CD4-positive, alpha-beta T cell treated with Interleukin-12 subunit alpha and Interleukin-12 subunit beta, for 1 hour (primary cell): Measurements from ENCODE around the gene AKIRIN2.

ENCODE experiments used
- DNase-seq: peaks from one replicate; pipeline ENCODE4 v3.0.0-alpha.2; 2020

Gene AKIRIN2

DNA sequence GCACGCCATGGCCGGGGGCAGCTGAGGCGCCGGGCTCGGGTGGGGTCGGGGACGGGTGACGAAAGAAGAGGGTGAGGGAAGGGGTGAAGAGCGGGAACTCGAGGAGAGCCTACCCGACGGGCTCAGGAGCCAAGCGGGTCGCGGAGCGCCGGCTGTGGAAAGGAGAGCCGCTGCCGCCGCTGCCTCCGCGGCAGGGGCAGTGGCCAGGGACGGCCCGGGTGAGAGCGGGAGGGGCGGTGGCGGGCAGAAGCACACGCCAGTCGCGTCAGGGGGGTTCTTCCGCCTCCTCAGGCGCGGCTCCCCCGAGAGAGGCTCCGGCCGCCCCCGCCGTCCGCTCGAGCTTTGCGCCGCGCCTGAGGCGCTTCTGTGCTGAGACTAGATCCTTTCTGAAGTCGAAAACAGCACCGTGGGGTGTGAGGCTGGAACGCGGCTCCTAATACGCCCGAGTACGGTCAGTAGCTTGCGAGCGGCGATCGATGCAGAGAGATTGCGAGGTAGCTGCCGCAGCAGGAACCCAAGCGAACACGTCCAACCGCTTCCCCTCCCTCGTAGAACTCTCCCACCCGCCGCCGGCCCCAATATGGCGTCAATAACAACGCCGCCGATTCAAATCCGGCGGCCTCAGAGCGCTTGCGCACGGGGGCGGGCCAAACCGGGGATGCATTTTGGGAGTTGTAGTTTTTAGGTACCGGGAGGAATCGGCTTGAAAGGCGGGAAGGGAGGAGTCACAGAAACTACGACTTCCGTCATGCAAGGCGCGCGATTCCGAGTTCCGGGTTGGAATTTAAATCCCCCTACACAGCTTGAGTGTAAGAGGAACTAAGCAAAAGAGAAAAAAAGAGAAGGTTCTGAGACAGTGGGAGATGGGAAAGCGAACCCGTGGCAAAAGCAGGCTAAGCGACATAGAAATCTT lies at the start of gene AKIRIN2:
Gene AKIRIN2 (minus strand): TSS at position 558 of the 913 bp plus-strand sequence. CDS start 549 bp downstream, at position 9.
- peak; percentile 98 for DNase-seq

- no peak for DNase-seq
These were observed 45.6 kb upstream of the AKIRIN2 start for GRCh38 chr6:87747646-87748045.

DNA sequence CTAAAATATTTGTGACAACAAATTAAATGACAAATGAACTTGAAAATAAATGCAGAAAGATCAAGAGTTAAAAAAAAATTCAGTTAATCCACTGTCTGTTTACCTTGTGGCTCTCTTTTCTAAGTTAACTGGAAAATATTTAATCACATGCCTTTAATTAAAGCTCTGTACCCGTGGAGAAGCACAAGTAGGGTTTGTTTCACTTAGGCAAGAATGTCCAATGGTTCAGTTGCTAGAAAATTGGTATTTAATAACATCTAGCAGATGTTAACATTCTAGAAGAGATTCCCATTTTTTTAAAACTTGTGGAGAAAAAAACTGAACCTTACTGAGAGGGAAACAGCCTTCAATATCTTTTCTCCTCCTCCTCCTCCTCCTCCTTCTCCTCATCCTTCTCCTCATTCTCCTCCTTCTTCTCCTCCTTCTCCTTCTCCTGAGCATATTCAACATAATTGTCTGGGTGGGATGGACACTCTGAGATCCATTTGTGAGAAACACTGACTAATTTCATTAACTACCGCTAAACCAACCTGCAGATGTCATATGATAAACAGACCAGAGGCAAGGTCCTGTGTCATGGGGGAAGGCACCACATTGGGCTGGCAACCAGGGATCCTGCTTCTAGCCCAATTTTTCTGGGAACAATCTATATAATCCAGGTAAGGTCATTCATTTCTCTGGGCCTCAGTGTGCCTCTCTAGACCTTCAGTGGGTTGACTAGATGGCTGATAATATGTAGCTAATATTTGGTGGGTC lies 44.1 kb upstream of the AKIRIN2 start:
- no peak for DNase-seq

GRCh38 chr6:87743454-87743853 lies 41.4 kb upstream of the AKIRIN2 start:
- DNase-seq, result no peak

GRCh38 chr6:87742106-87742505 lies 40.1 kb upstream of the AKIRIN2 start:
- peak; percentile 70 for DNase-seq

DNA sequence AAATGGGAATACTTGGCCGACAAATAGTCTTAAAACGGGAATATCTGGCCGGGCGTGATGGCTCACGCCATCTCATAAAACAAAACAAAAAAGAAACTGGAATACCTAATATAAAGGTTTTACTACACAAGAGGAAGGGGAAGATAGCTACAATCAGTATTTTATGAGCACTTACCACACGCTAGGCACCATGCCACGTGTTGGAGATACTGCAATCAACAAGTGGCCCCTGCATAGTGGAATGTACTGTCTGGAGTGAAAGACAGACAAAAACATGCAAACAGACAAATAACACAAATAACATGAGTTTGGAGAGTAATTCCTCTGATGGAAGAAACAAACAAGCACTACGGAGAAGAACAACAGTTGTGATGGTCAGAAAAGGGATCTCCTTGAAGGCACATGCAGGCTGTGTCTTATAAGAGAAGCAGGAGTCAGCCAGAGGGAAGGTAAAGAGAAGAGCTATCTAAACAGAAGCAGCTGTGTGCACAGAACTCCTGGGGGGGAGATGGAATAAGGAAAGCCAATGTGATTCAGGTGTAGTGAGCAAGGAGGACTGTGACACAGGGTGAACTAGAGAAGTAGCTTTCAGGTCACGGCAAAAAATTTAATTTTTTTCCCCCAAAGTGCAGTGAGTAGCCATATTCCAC lies 39.1 kb upstream of the AKIRIN2 start:
- DNase-seq, result no peak

- DNase-seq, result no peak
These were observed 36.7 kb upstream of the AKIRIN2 start for GRCh38 chr6:87738744-87739143.

DNA sequence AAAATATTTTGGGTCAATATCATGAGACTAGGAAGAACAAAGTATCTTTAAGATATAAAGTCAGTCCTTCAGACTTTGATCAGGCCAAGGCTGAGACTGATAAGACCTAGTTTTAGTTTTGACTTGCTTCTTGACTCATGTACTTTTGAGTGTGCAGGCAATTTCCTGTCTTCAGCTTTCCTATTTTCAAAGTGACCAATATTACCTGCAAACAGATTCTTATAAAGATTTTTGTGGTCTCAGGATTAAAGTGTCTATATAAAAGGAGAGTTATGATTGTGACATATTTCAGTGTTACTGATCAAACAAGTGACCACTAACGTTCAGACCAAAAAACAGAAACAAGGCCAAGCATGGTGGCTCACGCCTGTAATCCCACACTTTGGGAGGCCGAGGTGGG lies 36.0 kb upstream of the AKIRIN2 start:
- peak; percentile 30 for DNase-seq

DNA sequence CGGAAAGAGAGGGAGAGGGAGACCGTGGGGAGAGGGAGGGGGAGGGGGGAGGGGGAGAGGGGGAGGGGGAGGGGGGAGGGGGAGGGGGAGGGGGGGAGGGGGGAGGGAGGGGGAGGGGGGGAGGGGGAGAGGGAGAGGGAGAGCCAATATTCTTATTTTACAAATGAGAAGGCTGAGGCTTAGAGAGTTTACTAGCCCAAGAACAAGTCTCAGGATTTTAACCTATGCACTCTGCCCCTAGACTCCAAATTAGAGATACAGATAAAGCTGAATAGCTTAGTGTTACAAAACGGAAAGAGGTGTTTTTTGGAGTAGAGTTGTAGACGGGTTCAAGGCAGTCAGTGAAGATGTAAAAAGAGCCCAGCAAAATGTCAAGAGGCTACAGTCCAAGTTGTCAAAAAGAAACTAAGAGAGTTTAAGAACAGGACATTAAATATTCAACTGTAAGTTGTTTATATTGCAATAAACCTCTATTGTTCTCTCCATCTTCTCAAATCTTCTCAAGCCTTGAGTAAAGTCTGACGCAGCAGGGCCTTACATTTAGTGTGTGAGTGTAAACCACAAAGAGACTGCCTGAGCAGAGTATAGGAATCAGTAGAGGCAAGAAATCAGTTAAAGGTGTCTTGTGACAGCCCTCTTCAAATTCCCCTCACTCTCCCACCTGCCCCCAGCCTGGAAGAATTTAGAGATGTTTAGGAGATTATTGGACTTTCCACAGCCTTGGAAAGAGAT lies 34.9 kb upstream of the AKIRIN2 start:
- peak; percentile 27 for DNase-seq

- DNase-seq, result peak; percentile 50
These were observed 30.0 kb upstream of the AKIRIN2 start for GRCh38 chr6:87731818-87732661.

DNA sequence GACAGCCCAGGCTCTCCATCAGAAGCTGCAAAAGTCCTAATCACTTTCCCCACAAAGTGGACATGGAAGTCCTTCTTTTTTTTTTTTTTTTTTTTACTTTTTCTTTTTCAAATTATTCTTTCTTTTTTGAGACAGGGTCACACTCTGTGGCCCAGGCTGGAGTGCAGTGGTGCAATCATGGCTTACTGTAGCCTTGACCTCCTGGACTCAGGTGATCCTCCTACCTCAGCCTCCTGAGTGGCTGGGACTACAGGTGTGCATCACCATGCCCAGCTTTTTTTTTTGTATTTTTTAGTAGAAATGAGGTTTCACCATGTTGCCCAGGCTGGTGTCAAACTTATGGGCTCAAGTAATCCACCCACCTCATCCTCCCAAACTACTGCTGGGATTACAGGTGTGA lies 29.0 kb upstream of the AKIRIN2 start:
- no peak for DNase-seq

GRCh38 chr6:87729965-87730719 lies 28.1 kb upstream of the AKIRIN2 start:
- no peak for DNase-seq

GRCh38 chr6:87728706-87729105 lies 26.7 kb upstream of the AKIRIN2 start:
- DNase-seq, result no peak

GRCh38 chr6:87724983-87725811 lies 23.2 kb upstream of the AKIRIN2 start:
- no peak for DNase-seq

- peak; percentile 30 for DNase-seq
These were observed 21.4 kb upstream of the AKIRIN2 start for GRCh38 chr6:87723170-87724078.

DNA sequence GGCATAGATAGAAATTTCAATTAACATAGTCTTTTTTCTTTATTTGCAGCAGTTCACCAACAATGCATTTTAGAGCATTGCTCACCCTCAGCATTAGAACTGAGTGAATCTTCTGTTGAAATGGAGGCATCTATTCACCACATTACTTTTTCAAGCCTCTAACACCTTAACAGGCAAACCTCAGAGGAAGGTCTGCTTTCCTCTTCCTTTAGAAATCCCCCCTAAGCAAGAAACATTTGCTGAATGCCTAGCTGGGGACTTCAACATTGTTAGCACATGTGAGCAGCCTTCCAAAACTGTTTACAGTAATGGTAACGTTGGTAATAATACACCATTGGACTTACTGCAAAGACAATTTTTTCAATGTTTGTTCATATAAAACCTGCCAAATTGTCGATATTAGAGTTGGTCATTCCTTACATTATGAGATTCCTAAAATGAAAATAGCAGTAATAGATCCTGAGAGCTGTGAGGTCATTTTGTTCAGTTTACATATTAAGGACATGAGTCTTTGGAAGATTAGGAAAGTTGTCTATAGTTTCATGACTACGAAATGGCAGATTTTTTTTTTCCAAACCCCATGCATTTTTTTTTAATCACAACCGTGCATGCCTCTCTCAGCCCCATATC lies 20.6 kb upstream of the AKIRIN2 start:
- DNase-seq, result no peak

DNA sequence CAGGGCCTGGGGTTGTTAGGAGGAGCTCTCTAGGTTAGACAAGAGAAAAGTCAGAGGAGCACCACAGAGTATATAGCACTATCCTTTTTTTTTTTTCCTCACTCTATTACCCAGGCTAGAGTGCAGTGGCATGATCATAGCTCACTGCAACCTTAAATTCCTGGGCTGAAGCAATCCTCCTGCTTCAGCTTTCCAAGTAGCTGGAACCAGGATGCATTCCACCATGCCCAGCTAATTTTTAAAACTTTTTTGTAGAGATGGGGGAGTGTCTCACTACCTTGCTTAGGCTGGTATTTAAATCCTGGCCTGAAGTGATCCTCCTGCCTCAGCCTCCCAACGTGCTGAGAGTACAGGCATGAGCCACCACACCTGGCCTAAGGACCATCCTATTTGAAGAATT lies 19.3 kb upstream of the AKIRIN2 start:
- DNase-seq, result no peak

- DNase-seq, result peak; percentile 37
These were observed 16.8 kb upstream of the AKIRIN2 start for GRCh38 chr6:87718662-87719433.
